GM12891 (cell line): ENCODE results near the gene PCBP3.
A peak's percentile ranks its signal among the peaks of the same experiment; 100 is the strongest.

Experiments
- DNase-seq: peaks from one replicate; pipeline ENCODE4 v3.0.0; 2011; ENCODE audit warnings: low spot score; ENCODE audit not compliant: insufficient read length
- FAIRE-seq: peaks from 2 replicates; lab custom pipeline; 2011; peaks lifted over from hg19 to GRCh38; lab: Jason Lieb, UNC
- PAX5 ChIP-seq: IDR thresholded peaks from 2 replicates; pipeline ENCODE4 v1.6.1; 2011; ENCODE audit warnings: low read length, moderate library complexity, mild to moderate bottlenecking; ENCODE audit not compliant: insufficient read depth, severe bottlenecking
- POLR2A ChIP-seq: IDR thresholded peaks from 2 replicates; pipeline ENCODE4 v1.6.1; 2011; ENCODE audit warnings: low read depth, low read length, control low read depth
- POLR2AphosphoS5 ChIP-seq: IDR thresholded peaks from 2 replicates; pipeline ENCODE4 v1.6.1; 2011; ENCODE audit warnings: low read depth, low read length, control low read depth
- POU2F2 ChIP-seq: IDR thresholded peaks from 2 replicates; pipeline ENCODE4 v1.6.1; 2011; ENCODE audit warnings: low read depth, mild to moderate bottlenecking, control low read depth, low read length, moderate library complexity
- SPI1 ChIP-seq: IDR thresholded peaks from 2 replicates; pipeline ENCODE4 v1.6.1; 2011; ENCODE audit warnings: low read depth, low read length, control low read depth
- TAF1 ChIP-seq: IDR thresholded peaks from 2 replicates; pipeline ENCODE4 v1.6.1; 2011; ENCODE audit warnings: low read depth, low read length, control low read depth

The PCBP3 gene

GRCh38 chr21:45977396-45977795 lies 333.9 kb downstream of the PCBP3 start:
- DNase-seq (no peak), FAIRE-seq (no peak)
- TF ChIP-seq TAF1, result no peak
- no peak for TF ChIP-seq POLR2AphosphoS5
- no peak for TF ChIP-seq SPI1
- TF ChIP-seq POU2F2, result no peak
- TF ChIP-seq PAX5, result no peak
- no peak for TF ChIP-seq POLR2A

- no peak for FAIRE-seq
- TF ChIP-seq TAF1, result no peak
- no peak for TF ChIP-seq PAX5
- TF ChIP-seq SPI1, result no peak
- TF ChIP-seq POLR2AphosphoS5, result no peak
- no peak for TF ChIP-seq POLR2A
- no peak for TF ChIP-seq POU2F2
- DNase-seq, result no peak
Observed at GRCh38 chr21:45979141-45979631, 335.7 kb downstream of the PCBP3 start.

- FAIRE-seq, result no peak
- DNase-seq, result no peak
- TF ChIP-seq POLR2AphosphoS5 (no peak), POLR2A (no peak), SPI1 (no peak), TAF1 (no peak), POU2F2 (no peak), PAX5 (no peak)
Observed at GRCh38 chr21:45979651-45980050, 336.1 kb downstream of the PCBP3 start.

GRCh38 chr21:45980271-45980670 lies 336.7 kb downstream of the PCBP3 start:
- FAIRE-seq (no peak), DNase-seq (no peak)
- no peak for TF ChIP-seq POLR2AphosphoS5
- TF ChIP-seq TAF1, result no peak
- no peak for TF ChIP-seq PAX5
- no peak for TF ChIP-seq POU2F2
- no peak for TF ChIP-seq POLR2A
- TF ChIP-seq SPI1, result no peak

GRCh38 chr21:45980697-45981096 lies 337.2 kb downstream of the PCBP3 start:
- no peak for DNase-seq
- no peak for TF ChIP-seq POLR2AphosphoS5
- no peak for TF ChIP-seq PAX5
- TF ChIP-seq POLR2A, result no peak
- TF ChIP-seq POU2F2, result no peak
- no peak for TF ChIP-seq SPI1
- TF ChIP-seq TAF1, result no peak
- FAIRE-seq, result no peak

GRCh38 chr21:45981151-45982091 lies 337.9 kb downstream of the PCBP3 start, which contains the start of gene COL6A1:
Gene COL6A1, plus strand, starts transcription at chr21:45981770. Its CDS starts 81 bp downstream, at chr21:45981851.
- TF ChIP-seq POLR2A (no peak), SPI1 (no peak), POU2F2 (no peak), PAX5 (no peak), POLR2AphosphoS5 (no peak), TAF1 (no peak)
- DNase-seq, result peak; percentile 54
- FAIRE-seq, result no peak

- TF ChIP-seq TAF1 (no peak), PAX5 (no peak), SPI1 (no peak), POLR2AphosphoS5 (no peak), POLR2A (no peak), POU2F2 (no peak)
- no peak for FAIRE-seq
- DNase-seq, result peak; percentile 32
Observed at GRCh38 chr21:45982092-45982757, 338.7 kb downstream of the PCBP3 start.

GRCh38 chr21:45982758-45983648 lies 339.5 kb downstream of the PCBP3 start:
- DNase-seq (no peak), FAIRE-seq (no peak)
- TF ChIP-seq SPI1, result no peak
- TF ChIP-seq POLR2A, result no peak
- TF ChIP-seq POLR2AphosphoS5, result no peak
- TF ChIP-seq PAX5, result no peak
- TF ChIP-seq POU2F2, result no peak
- TF ChIP-seq TAF1, result no peak
